HS-5 (cell line): Measurements from ENCODE around the gene NBAS.
"Not testable (repeated sequence)": the region's sequence is repeated elsewhere in the genome, so short reads cannot be mapped to it uniquely, and the experiment has no call there.

Source experiments
- DNase-seq: peaks from one replicate; pipeline ENCODE4 v3.0.0-alpha.2; 2012; ENCODE audit warnings: low read depth

NBAS gene

GRCh38 chr2:15359716-15360531 is 201.2 kb downstream of the NBAS start:
- peak; percentile 82 for DNase-seq

DNA sequence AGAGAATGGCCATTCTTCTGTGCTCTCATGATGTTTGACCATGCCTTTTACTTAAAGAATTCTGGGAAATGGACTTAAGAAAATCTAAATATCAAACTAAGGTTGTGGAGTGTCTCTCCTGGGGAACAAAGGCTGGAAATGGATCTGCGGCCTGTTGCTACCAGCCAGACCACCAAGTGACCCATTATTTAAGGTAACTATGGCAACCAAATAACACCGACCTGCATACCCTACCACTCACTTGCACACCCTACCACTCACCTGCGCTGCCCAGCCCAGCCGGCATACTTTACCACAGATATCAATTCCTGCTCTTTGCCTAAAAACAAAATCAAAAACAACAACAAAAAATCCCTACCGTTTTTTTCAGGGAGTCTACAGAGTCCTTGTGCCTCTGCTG is 203.2 kb downstream of the NBAS start:
- DNase-seq, result no peak

DNA sequence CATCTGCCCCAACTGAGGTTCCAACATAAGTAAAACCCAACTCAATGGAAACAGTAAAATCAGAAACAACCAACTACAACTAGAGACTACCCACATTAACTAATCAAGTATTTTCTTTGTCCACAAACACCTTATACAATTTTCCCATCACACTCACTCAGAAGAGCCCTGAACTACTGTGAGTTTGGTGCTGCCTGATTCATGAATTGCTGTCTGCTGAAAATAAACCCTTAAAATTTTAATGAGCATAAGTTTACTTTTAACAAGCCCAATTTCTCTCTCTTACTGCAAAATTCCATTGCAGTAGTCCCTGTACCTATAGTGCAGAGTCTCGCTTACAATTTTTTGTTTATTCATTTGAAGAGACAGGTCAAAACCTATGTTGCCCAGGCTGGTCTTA is 203.9 kb downstream of the NBAS start:
- DNase-seq, result no peak

GRCh38 chr2:15355386-15355785 is 205.7 kb downstream of the NBAS start:
- DNase-seq, result no peak

- no peak for DNase-seq
Measured at GRCh38 chr2:15354596-15355366, 206.4 kb downstream of the NBAS start.

DNA sequence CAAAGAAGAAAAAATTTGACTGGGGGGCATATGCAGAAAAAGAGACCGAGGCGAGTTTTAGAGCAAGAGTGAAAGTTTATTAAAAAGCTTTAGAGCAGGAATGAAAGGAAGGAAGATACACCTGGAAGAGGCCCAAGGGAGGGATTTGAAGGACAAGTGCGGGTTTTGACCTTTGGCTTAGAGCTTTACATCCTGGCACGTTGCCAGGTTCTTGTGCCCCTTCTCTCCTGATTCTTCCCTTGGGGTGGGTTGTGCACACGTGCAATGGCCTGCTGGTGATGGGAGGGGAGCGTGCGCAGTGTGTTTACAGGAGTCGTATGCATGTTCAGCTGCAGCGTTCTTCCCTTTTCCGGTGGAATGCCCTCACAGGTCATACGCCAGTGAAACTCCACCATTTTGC is 208.8 kb downstream of the NBAS start:
- DNase-seq, result no peak

DNA sequence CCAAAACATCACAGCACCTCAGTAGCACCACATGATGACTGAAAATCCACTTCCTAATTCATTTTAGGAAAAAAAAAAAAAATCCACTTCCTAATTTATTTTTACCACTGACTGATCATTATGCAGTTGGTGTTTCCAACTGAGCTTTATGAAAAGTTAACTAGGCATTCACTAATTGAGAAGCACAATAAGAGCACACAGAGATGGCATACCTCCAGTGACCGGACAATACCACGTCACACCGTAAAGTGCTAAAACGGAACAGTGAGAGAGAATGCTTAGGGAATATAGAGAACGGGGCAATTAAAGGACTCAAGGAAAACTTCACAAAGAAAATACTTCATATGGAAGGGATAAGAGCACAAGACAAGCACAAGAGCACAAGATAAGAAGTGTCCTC is 212.5 kb downstream of the NBAS start:
- no peak for DNase-seq

GRCh38 chr2:15348045-15348444 is 213.1 kb downstream of the NBAS start:
- DNase-seq, result no peak

DNA sequence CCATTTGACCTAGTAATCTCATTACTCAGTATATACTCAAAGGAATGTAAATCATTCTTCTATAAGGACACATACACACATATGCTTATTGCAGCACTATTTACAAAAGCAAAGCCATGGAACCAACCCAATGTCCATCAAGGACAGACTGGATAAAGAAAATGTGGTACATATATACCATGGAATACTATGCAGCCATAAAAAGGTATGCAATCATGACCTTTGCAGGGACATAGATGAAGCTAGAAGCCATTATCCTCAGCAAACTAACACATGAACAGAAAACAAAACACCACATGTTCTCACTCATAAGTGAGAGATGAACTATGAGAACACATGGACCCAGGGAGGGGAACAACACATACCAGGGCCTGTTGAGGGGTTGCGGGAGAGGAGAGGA is 214.5 kb downstream of the NBAS start:
- no peak for DNase-seq

DNA sequence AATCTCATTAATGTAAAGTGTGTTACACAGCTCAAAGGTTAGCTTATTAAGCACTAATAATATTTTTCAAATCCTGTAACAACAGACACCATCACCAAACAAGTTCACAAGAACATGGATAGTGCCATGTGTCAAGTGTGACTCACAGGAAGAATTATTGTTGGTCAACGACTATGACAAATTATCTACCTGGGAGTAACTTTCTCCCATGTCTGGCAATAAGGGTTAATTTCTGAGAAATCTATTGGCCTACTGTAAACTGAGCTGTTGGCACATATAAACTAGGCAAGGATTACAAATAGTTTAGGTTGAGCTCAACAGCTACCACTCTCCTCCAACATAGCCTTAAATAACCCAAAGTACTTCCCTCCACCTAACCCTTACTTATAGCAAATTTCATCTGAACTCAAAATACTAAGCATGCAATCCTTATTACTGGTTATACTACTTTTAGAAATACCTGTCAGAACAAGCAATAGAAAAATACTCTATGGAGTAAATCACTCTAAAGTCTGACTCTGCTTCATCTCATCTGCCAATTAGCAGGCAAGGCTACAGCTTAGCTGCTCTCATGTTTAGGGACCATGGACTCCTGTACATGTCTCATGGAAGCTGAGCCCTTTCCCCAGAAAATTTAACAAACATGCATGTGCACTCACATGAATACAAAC is 223.0 kb downstream of the NBAS start:
- no peak for DNase-seq

GRCh38 chr2:15334644-15335326 is 226.3 kb downstream of the NBAS start:
- no peak for DNase-seq

- DNase-seq, result no peak
Measured at GRCh38 chr2:15331787-15332186, 229.3 kb downstream of the NBAS start.

GRCh38 chr2:15325296-15325695 is 235.8 kb downstream of the NBAS start:
- DNase-seq, result no peak

GRCh38 chr2:15323227-15323626 is 237.9 kb downstream of the NBAS start:
- DNase-seq, result no peak

DNA sequence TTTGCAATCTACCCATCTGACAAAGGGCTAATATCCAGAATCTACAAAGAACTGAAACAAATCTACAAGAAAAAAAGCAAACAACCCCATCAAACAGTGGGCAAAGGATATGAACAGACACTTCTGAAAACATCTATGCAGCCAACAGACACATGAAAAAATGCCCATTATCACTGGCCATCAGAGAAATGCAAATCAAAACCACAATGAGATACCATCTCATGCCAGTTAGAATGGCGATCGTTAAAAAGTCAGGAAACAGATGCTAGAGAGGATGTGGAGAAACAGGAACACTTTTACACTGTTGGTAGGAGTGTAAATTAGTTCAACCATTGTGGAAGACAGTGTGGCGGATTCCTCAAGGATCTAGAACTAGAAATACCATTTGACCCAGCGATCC is 239.7 kb downstream of the NBAS start:
- not testable (repeated sequence) for DNase-seq

DNA sequence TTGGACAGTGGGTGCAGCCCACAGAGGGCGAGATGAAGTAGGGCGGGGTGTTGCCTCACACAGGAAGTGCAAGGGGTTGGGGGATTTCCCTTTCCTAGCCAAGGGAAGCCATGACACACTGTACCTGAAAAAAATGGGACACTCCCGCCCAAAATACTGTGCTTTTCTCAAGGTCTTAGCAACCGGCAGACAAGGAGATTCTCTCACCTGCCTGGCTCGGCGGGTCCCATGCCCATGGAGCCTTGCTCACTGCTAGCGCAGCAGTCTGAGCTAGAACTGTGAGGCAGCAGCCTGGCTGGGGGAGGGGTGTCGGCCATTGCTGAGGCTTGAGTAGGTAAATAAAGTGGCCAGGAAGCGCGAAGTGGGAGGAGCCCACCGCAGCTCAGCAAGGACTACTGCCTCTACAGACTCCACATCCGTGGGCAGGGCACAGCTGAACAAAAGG is 244.7 kb downstream of the NBAS start:
- no peak for DNase-seq

GRCh38 chr2:15315411-15315810 is 245.7 kb downstream of the NBAS start:
- DNase-seq, result no peak

DNA sequence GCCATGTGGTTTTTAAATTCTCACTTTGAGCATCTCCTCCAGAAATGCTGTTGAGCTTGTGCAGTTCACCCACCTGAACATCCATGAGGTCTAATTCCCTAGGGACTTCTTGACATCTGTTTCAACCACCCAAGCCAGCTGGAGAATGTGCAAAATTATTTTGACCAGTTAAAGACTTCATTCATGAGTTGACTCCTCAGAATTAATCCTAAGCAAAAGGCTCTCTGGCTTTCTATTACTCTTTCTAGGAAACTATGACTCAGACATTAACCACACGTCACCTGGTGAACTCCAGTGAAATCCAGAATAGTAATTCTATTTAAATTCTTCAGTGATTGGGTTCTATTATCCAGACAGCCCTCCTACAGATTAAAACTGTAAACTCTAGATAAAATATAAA is 247.5 kb downstream of the NBAS start:
- DNase-seq, result no peak

GRCh38 chr2:15311926-15312325 is 249.2 kb downstream of the NBAS start:
- no peak for DNase-seq

DNA sequence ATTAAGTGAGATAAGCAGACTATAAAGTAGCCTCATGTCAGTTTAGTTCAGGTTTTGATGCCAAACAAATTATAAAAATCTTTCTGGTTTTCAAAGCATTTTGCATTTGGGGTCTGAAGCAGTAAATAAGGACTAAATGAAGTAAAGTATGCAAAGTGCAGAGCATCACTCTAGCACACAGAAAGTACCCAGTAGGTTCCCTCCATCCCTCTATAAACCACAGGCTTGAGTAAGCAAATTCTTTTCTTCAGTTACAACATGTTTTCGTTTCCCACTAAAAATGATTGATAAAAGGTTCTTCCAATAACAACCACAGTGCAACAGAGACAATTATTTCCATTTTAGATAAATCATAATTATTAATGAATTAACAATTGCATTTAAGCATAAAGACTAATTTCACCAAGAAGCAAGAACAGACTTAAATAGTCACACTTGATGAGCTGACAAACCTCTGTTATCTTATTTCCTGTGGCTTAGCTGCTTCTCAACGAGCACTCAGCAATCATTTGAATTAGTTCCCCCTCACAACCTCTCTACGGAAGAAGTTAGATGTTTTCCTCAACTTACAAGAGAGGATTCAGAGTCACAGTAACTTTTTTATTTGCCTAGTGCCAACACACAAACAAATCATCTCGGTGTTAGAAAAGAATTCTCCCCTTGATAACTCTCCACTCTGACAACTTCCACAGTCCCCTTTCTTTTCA is 249.8 kb downstream of the NBAS start:
- no peak for DNase-seq

- no peak for DNase-seq
Measured at GRCh38 chr2:15307526-15307925, 253.6 kb downstream of the NBAS start.

GRCh38 chr2:15306706-15307105 is 254.4 kb downstream of the NBAS start:
- DNase-seq, result no peak
